A673 (cell line): ENCODE data around the gene PNPLA5.

Experiments used
- EZH2 ChIP-seq: fragments of 200-600 bp; sonication (generic); IDR thresholded peaks from 2 replicates; pipeline ENCODE4 v1.6.1; 2017; ENCODE audit warnings: borderline replicate concordance, low read depth, mild to moderate bottlenecking, mixed read lengths, antibody characterized with exemption, low read length; ENCODE audit not compliant: poor library complexity, severe bottlenecking
- TF ChIP-seq, protein P1 (sequence below): fragments of 300-800, 200-600 bp; sonication (generic); conservative IDR thresholded peaks from 2 replicates; pipeline ENCODE4 v1.5.1; 2017; ENCODE audit warnings: low read depth, mild to moderate bottlenecking, antibody characterized with exemption, low read length, moderate library complexity, mixed read lengths

DNA sequence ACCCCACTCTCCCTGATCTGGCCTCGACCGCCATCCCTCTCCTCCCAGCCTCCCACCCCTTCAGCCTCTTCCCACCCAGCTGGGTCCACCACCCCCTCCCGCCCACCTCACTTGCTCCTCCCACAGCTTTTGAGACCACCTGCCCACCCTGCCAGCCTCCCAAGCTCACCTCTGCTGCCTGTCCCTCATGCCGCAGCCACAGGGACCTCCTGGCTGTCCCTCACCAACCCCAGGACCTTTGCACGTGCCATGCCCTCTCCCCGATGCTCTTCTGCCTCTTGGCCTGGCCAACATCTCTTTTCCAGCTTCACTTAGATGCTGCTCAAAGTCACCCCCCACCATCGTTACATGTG, 6.5 kb downstream of the PNPLA5 start:
- TF ChIP-seq EZH2, result no peak
- TF ChIP-seq, protein P1, sequence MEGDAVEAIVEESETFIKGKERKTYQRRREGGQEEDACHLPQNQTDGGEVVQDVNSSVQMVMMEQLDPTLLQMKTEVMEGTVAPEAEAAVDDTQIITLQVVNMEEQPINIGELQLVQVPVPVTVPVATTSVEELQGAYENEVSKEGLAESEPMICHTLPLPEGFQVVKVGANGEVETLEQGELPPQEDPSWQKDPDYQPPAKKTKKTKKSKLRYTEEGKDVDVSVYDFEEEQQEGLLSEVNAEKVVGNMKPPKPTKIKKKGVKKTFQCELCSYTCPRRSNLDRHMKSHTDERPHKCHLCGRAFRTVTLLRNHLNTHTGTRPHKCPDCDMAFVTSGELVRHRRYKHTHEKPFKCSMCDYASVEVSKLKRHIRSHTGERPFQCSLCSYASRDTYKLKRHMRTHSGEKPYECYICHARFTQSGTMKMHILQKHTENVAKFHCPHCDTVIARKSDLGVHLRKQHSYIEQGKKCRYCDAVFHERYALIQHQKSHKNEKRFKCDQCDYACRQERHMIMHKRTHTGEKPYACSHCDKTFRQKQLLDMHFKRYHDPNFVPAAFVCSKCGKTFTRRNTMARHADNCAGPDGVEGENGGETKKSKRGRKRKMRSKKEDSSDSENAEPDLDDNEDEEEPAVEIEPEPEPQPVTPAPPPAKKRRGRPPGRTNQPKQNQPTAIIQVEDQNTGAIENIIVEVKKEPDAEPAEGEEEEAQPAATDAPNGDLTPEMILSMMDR, result 0 out of 2 replicates have a peak, but pooled peaks have one; percentile 3
